Mammary epithelial cell (primary cell): ENCODE data around the gene CCDC93.

Source experiments
- EZH2 ChIP-seq: IDR thresholded peaks from 2 replicates; pipeline ENCODE4 v1.6.1; 2012; ENCODE audit warnings: low read length, inconsistent platforms, borderline replicate concordance
- TF ChIP-seq, protein P1 (sequence below), 2 donors: IDR thresholded peaks in 1 of 2; conservative IDR thresholded peaks in 1 of 2; 2 replicates each; pipeline ENCODE4 v1.5.1; 2011 to 2012; ENCODE audit warnings: inconsistent platforms in 2 of 2, low read length in 2 of 2, mild to moderate bottlenecking in 2 of 2, control low read depth in 1 of 2, low read depth in 1 of 2; ENCODE audit not compliant: insufficient read depth in 1 of 2; ENCODE audit errors: extremely low read depth in 1 of 2

GRCh38 chr2:117976581-117976980 is 37.3 kb downstream of the CCDC93 start:
- TF ChIP-seq, protein P1, sequence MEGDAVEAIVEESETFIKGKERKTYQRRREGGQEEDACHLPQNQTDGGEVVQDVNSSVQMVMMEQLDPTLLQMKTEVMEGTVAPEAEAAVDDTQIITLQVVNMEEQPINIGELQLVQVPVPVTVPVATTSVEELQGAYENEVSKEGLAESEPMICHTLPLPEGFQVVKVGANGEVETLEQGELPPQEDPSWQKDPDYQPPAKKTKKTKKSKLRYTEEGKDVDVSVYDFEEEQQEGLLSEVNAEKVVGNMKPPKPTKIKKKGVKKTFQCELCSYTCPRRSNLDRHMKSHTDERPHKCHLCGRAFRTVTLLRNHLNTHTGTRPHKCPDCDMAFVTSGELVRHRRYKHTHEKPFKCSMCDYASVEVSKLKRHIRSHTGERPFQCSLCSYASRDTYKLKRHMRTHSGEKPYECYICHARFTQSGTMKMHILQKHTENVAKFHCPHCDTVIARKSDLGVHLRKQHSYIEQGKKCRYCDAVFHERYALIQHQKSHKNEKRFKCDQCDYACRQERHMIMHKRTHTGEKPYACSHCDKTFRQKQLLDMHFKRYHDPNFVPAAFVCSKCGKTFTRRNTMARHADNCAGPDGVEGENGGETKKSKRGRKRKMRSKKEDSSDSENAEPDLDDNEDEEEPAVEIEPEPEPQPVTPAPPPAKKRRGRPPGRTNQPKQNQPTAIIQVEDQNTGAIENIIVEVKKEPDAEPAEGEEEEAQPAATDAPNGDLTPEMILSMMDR (conservative IDR thresholded peaks at IDR 0.05 in 1 of 2, IDR thresholded peaks at IDR 0.05 in 1 of 2; ENCODE audit: extremely low read depth in 1 of 2, insufficient read depth in 1 of 2, low read depth in 1 of 2, low read length in 2 of 2) = no peak
- TF ChIP-seq EZH2 = no peak
